ENCODE results near the gene NOL8.
A peak's percentile ranks its signal among the peaks of the same experiment; 100 is the strongest.

Gene NOL8

GRCh38 chr9:92312887-92313623 is 12.1 kb downstream of the NOL8 start:
- no peak for DNase-seq (ENCODE audit: low spot score)

DNA sequence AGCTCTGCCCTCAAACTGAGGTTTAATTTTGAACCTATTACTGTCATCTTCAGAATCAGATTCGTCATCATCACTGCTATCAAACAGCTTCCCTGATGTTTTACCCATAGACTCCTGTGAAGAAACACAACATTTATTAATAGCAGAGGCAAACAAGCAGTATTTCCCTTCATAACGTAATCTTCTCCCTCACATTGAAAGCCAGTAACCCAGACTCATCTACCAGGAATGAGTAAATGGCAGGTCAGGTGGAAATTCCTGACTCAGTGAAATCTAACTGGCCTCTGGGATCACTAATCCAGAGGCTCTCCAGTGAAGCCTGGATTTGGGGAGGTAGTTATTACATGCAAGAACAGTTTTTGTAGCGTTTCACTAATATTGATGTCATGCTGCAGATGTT is 14.6 kb downstream of the NOL8 start:
- no peak for DNase-seq (ENCODE audit: low spot score)

DNA sequence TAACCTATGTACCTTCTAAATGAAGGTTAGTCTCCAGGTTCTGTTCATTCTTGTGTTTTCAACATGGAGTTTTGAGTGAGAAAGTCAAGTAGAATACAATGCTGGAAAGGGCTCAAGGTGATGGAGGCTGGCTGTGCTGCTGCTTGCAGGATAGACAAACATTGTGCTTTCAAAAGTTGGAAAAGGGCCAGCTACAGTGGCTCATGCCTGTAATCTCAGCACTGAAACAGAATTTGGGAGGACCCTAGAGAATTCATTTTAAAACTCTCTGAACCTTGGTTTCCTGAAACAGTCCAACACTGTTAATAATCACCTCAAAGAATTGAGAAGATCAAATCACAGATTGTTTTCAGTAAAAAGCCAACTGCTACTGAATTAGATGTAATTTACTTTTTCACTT is 16.3 kb downstream of the NOL8 start:
- no peak for DNase-seq (ENCODE audit: low spot score)

DNA sequence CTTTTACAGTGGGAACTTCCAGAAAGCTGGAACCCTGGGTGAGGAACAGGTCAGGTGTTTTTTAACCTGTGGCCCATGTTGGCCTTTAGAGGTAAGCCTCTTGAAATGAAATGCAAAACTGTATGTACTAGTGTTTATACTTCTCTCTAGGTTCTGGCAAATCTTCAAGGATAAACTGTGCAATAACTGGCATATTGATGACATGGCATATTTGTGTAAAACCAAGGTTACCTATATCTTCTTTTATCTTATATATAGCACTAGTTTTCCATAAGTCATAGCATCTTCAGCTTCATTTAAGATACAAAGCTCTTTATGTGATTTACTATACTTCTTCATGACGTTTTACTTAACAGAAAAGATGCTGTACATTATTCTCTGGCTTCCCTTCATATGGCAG is 24.2 kb downstream of the NOL8 start:
- no peak for DNase-seq (ENCODE audit: low spot score)

GRCh38 chr9:92299116-92299515 is 26.0 kb downstream of the NOL8 start:
- no peak for DNase-seq (ENCODE audit: low spot score)

DNA sequence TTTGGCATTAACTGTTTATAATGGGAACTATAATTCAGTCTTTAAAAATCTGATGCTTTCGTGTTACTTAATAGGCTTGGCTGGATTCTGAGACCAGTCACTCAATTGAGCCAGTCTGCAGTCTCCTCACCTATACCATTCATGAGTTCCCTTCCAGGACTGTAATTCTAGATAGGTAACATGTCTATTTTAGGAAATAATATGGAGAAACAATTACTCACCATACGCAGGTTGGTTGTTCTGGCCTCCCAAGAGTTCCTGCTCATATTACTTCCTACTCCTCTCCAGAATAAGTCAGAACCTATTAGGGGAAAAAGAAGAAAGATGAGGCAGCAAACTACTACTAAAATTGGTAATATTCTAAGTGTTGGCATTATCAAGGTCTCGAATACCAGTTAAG is 27.1 kb downstream of the NOL8 start:
- DNase-seq (ENCODE audit: low spot score), result no peak

- DNase-seq (ENCODE audit: low spot score), result no peak
Observed at GRCh38 chr9:92297611-92298010, 27.5 kb downstream of the NOL8 start.

DNA sequence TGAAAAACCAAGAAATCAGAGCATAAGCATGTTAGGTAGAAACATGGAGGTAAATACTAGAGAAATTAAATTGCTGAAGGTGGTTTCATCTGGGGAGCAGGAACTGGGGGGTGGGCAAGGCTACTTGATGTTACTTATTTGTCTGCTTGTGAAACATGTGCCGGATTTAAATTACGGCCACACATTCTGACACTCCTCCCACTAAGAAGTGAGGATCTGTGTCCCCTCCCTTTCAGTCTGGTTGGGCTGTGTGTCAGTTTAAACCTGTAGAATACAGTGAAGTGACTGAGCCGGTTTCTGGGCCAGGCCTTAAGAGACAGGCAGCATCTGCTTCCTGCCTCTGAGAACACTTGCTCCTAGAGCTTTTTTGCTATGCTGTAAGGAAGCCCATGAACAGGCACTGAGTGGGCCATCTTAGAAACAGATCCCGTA is 29.3 kb downstream of the NOL8 start:
- no peak for DNase-seq (ENCODE audit: low spot score)

- no peak for DNase-seq (ENCODE audit: low spot score)
Observed at GRCh38 chr9:92295240-92295790, 29.8 kb downstream of the NOL8 start.

DNA sequence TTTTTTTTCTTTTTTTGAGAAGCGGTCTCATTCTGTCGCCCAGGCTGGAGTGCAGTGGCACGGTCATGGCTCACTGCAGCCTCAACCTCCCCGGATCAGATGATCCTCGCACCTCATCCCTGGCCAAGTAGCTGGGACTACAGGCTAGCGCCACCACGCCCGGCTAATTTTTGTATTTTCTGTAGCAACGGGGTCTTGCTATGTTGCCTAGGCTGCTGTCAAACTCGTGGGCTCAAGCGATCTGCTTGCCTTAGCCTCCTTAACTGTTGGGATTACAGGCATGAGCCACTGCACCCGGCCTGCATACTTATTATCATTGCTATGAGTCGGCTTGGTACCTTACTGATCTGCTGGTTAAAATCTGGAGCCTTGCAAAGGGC is 30.9 kb downstream of the NOL8 start:
- DNase-seq (ENCODE audit: low spot score), result peak; percentile 22

GRCh38 chr9:92293452-92294296 is 31.5 kb downstream of the NOL8 start, which contains the start of gene IARS1:
TSS of gene IARS1 (minus strand) at chr9:92293697. CDS start at chr9:92289419, 4,278 bp downstream.
- peak; percentile 98 for DNase-seq (ENCODE audit: low spot score)

- no peak for DNase-seq (ENCODE audit: low spot score)
Observed at GRCh38 chr9:92293075-92293354, 32.1 kb downstream of the NOL8 start.

DNA sequence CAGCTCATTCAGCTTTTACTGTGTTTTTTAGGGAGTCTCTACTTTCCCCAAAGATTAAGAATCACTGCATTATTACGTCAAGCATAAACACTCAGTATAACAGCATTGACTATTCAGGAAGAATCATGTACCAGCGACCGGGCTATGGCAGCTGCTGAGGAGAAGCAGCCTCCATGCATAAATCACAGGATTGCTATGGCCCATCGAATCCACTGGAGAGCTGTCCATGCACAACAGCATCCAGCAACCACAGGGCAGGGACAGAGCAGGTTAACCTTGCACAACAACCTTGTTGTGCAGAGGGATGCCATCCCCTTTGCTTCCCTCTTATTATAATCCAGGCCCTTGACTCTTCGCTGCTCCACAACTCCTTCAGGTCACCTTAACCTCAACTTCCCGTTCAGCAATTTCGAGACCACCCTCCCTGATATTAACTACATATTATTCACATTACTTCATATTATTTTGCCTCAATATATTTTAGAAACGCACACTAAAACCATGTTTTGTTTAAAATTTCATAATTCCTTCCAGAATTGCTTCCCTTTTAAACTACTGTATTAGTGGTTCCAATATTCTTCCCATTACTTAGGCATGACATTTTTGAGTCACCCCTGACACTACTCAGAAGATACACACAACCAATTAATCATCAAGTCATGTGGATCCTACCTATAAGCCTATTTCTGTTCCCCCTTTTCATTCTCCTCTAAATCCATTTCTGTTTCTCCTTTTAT is 32.6 kb downstream of the NOL8 start:
- DNase-seq (ENCODE audit: low spot score), result no peak

DNA sequence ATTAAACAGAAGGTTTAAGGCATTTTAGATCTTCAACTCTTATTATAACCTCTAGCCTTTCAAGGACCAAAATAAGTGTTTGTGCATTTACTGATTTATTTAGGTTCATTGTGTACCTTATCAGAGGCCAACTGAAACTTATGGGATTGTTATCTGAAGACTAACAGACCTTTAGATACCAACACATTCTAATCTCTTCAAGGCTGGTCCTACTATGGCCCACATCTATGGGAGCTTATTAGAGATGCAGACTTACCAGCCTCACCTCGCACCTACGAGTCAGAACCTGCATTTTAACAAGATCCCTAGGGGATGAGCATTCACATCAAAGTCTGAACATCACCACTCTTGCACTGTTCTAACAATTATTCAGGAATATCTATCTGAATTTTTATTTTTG is 33.6 kb downstream of the NOL8 start:
- no peak for DNase-seq (ENCODE audit: low spot score)

GRCh38 chr9:92290785-92291429 is 34.2 kb downstream of the NOL8 start:
- no peak for DNase-seq (ENCODE audit: low spot score)

- DNase-seq (ENCODE audit: low spot score), result no peak
Observed at GRCh38 chr9:92289708-92290390, 35.3 kb downstream of the NOL8 start.

DNA sequence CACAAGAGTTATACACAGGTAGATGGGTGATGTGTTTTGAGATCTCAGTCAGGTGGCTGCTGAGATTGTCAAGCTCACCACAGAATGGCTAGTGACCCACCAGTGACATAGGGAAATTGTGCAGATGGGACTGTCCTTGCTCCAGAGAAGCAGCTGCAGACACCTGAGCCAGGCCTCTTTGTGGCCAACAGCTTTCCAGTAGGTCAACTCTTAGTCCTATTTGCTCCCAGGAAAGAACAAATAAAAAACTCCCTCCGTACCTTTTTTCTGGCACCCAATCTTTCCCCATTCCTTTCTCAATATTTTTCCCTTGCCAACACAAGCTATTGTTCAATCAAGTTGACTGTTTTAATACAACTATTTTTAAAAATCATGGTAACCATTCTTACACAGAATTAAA is 45.8 kb downstream of the NOL8 start:
- no peak for DNase-seq (ENCODE audit: low spot score)

GRCh38 chr9:92278110-92278509 is 47.0 kb downstream of the NOL8 start:
- no peak for DNase-seq (ENCODE audit: low spot score)

GRCh38 chr9:92276331-92277032 is 48.7 kb downstream of the NOL8 start:
- DNase-seq (ENCODE audit: low spot score), result no peak

- DNase-seq (ENCODE audit: low spot score), result no peak
Observed at GRCh38 chr9:92275541-92275940, 49.6 kb downstream of the NOL8 start.

GRCh38 chr9:92270511-92270910 is 54.6 kb downstream of the NOL8 start:
- no peak for DNase-seq (ENCODE audit: low spot score)
